ENCODE data around the gene PTX3.

PTX3 gene

GRCh38 chr3:157444797-157445184, 8.1 kb downstream of the PTX3 start:
- no peak for TF ChIP-seq CTCF (conservative IDR thresholded peaks at IDR 0.05)
- no peak for TF ChIP-seq ZFX (IDR thresholded peaks at IDR 0.05)
- no peak overlapping the region for H3K27ac ChIP-seq

- TF ChIP-seq ZFX (IDR thresholded peaks at IDR 0.05): no peak
- no peak for TF ChIP-seq CTCF (conservative IDR thresholded peaks at IDR 0.05)
- no peak overlapping the region for H3K27ac ChIP-seq
These were observed 9.2 kb downstream of the PTX3 start for GRCh38 chr3:157445857-157446256.

GRCh38 chr3:157447026-157447694, 10.5 kb downstream of the PTX3 start:
- TF ChIP-seq ZFX (IDR thresholded peaks at IDR 0.05): no peak
- TF ChIP-seq CTCF (conservative IDR thresholded peaks at IDR 0.05): peak; percentile 84
- H3K27ac ChIP-seq: no peak overlapping the region

DNA sequence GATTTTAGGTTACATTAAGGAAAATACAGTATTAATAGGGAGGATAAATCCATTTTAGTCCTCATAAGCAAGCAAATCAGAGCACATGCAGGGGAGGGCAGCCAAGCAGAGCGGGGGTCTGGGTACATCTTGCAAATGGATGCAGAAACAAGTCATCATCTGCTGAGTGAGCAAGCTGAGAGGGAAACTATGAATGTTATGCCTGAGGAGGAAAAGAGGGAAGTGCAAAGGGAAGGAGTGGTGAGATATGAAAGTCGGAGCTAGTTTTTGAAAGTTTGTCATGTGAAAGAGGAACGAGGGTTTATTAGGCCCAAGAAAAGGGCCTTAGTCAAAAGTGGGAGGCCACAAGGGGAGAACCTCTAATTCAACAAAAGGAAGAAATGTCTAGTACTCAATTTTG, 15.4 kb downstream of the PTX3 start:
- TF ChIP-seq ZFX (IDR thresholded peaks at IDR 0.05) (no peak), CTCF (conservative IDR thresholded peaks at IDR 0.05) (no peak)
- no peak overlapping the region for H3K27ac ChIP-seq

GRCh38 chr3:157453824-157454223, 17.2 kb downstream of the PTX3 start:
- no peak for TF ChIP-seq ZFX (IDR thresholded peaks at IDR 0.05)
- TF ChIP-seq CTCF (conservative IDR thresholded peaks at IDR 0.05): no peak
- no peak overlapping the region for H3K27ac ChIP-seq

DNA sequence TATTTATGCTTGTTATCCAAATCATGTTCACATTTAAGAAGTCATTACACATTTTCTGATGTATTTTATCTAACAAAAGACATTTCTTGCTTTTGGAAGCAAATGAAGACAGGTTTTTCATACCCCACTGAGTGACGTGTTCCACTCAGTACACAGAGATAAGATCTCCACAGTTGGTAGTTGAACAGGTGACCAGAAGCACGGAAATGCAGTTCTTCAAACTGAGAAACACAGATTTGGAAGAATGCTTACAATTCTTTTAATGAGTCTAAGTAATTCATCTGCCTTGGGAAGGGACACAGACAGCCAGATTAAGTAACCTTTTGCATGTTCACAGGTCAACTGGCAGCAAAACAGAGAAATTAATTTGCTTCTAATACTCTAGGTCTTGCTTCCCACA, 23.1 kb downstream of the PTX3 start:
- H3K27ac ChIP-seq: no peak overlapping the region
- no peak for TF ChIP-seq ZFX (IDR thresholded peaks at IDR 0.05)
- TF ChIP-seq CTCF (conservative IDR thresholded peaks at IDR 0.05): no peak

DNA sequence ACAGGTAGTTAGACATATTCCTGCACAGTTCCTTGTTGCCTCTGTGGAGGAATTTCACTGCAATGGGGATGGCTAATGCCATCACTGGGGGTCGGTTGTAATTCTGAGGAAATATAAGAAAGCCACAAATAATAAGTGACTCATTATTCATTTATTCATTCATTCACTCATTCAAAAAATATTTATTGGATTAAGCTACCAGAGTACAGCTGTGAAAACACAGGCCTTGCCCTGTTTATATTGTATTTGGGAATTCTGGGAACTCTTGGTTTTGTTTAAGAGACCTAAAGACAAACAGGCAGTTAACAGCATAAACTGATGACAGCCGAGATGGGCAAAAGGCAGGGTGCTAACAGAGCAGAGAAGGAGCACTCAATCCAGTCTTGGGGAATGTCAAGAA, 23.6 kb downstream of the PTX3 start:
- TF ChIP-seq CTCF (conservative IDR thresholded peaks at IDR 0.05): no peak
- TF ChIP-seq ZFX (IDR thresholded peaks at IDR 0.05): no peak
- no peak overlapping the region for H3K27ac ChIP-seq

Measured in C4-2B (cell line).